Endothelial cell of umbilical vein (primary cell): ENCODE measurements around the gene ADARB2. TPM values are rescaled to one million over a fixed set of nuclear protein-coding genes. Genes with fewer than 3 reads are reported as not detected.

Experiments used
- BruUV-seq: library from RNA; stranded (reverse); fragments of 400-500 nt; replicated peaks from 2 replicates; lab custom pipeline; 2021; lab: Mats Ljungman, UMichigan
- CTCF ChIA-PET: fragments of 300-600, 350-600 bp; sonication (Branson Sonifier 250); formaldehyde crosslinking; loops from one replicate; lab custom pipeline; 2021; ENCODE audit warnings: antibody characterized with exemption, inconsistent platforms; lab: Charles Lee
- POLR2A ChIA-PET: fragments of 300-600, 350-600 bp; sonication (Branson Sonifier 250); formaldehyde crosslinking; loops from one replicate; lab custom pipeline; 2021; ENCODE audit warnings: antibody characterized with exemption, inconsistent platforms; lab: Charles Lee
- DNase-seq: peaks from one replicate; pipeline ENCODE4 v3.0.0-alpha.2; 2011; ENCODE audit warnings: low read depth, low spot score
- FAIRE-seq: peaks from 2 replicates; lab custom pipeline; 2011; peaks lifted over from hg19 to GRCh38; lab: Jason Lieb, UNC
- H2AFZ ChIP-seq: 2 replicates; pipeline ENCODE4 v1.6.0; 2012; ENCODE audit warnings: low read depth, low read length, control low read depth, inconsistent platforms
- H3K27ac ChIP-seq: 2 replicates; pipeline ENCODE4 v1.5.1; 2011; ENCODE audit warnings: low read depth, mild to moderate bottlenecking, control low read depth, low read length, moderate library complexity; ENCODE audit not compliant: insufficient read depth
- H3K27me3 ChIP-seq, 2 experiments: 2 replicates each; pipeline versions ENCODE4 v1.6.0 to v1.6.1; 2011; ENCODE audit warnings: low read length in 2 of 2, mixed read lengths in 1 of 2; ENCODE audit not compliant: control insufficient read depth in 2 of 2, insufficient read depth in 2 of 2
- H3K36me3 ChIP-seq, 2 experiments: 2 replicates in 1 of 2; 3 replicates in 1 of 2; pipeline ENCODE4 v1.5.1; 2011; ENCODE audit warnings: low read length in 2 of 2, mild to moderate bottlenecking in 1 of 2, moderate library complexity in 1 of 2; ENCODE audit not compliant: control insufficient read depth in 2 of 2, insufficient read depth in 2 of 2; ENCODE audit errors: extremely low read depth in 1 of 2
- H3K4me1 ChIP-seq: 3 replicates; pipeline ENCODE4 v1.5.1; 2011; ENCODE audit warnings: mild to moderate bottlenecking, low read length; ENCODE audit not compliant: control insufficient read depth, insufficient read depth; ENCODE audit errors: extremely low read depth
- H3K4me2 ChIP-seq: 2 replicates; pipeline ENCODE4 v1.6.1; 2011; ENCODE audit warnings: low read length, control low read depth, mixed read lengths; ENCODE audit not compliant: insufficient read depth
- H3K4me3 ChIP-seq, 3 experiments: fragments of 200-600 bp in 1 of 3; sonication (generic), shearing (Covaris generic) in 1 of 3; replicated peaks in 1 of 3; 2 replicates each; pipeline ENCODE4 v1.5.1; 2011 to 2016; ENCODE audit warnings: control low read depth in 3 of 3, low read length in 3 of 3, mild to moderate bottlenecking in 2 of 3, inconsistent platforms in 1 of 3, low read depth in 1 of 3, moderate library complexity in 1 of 3; ENCODE audit not compliant: insufficient read depth in 1 of 3
- H3K79me2 ChIP-seq: 2 replicates; pipeline ENCODE4 v1.6.0; 2012; ENCODE audit warnings: low read length, inconsistent platforms; ENCODE audit not compliant: control insufficient read depth, insufficient read depth
- H3K9ac ChIP-seq: replicated peaks from 2 replicates; pipeline ENCODE3; 2011; ENCODE audit warnings: low read length, control low read depth; ENCODE audit not compliant: insufficient read depth; ENCODE audit errors: extremely low read depth
- H3K9me1 ChIP-seq: replicated peaks from 3 replicates; pipeline ENCODE4 v1.6.0; 2011; ENCODE audit warnings: mild to moderate bottlenecking, low read length; ENCODE audit not compliant: control insufficient read depth, insufficient read depth; ENCODE audit errors: extremely low read depth
- H3K9me3 ChIP-seq: replicated peaks from 2 replicates; pipeline ENCODE4 v1.5.1; 2012; ENCODE audit warnings: low read length, inconsistent platforms; ENCODE audit not compliant: control insufficient read depth, insufficient read depth
- H4K20me1 ChIP-seq: replicated peaks from 2 replicates; pipeline ENCODE3; 2011; ENCODE audit warnings: mild to moderate bottlenecking, low read length; ENCODE audit not compliant: control insufficient read depth, insufficient read depth; ENCODE audit errors: extremely low read depth
- EZH2 ChIP-seq: IDR thresholded peaks from 2 replicates; pipeline ENCODE4 v1.6.1; 2012; ENCODE audit warnings: borderline replicate concordance, low read depth, mild to moderate bottlenecking, moderate library complexity, low read length, inconsistent platforms; ENCODE audit not compliant: severe bottlenecking
- FOS ChIP-seq: IDR thresholded peaks from 2 replicates; pipeline ENCODE4 v1.6.1; 2011; ENCODE audit warnings: mild to moderate bottlenecking, low read length, moderate library complexity, borderline replicate concordance; ENCODE audit not compliant: insufficient read depth
- GATA2 ChIP-seq: IDR thresholded peaks from 2 replicates; pipeline ENCODE4 v1.7.0; 2011; ENCODE audit warnings: low read depth, mild to moderate bottlenecking, moderate library complexity, mixed read lengths, low read length; ENCODE audit not compliant: insufficient read length, insufficient read depth
- JUN ChIP-seq: IDR thresholded peaks from 2 replicates; pipeline ENCODE4 v1.6.1; 2011; ENCODE audit warnings: borderline replicate concordance, low read depth; ENCODE audit not compliant: insufficient read length, insufficient read depth
- MYC ChIP-seq: IDR thresholded peaks from one replicate; pipeline ENCODE4 v1.6.1; 2011; ENCODE audit warnings: mild to moderate bottlenecking, low read depth, low read length
- POLR2A ChIP-seq: IDR thresholded peaks from 2 replicates; pipeline ENCODE4 v1.6.1; 2012; ENCODE audit warnings: low read depth, mild to moderate bottlenecking, control low read depth, low read length
- POLR2AphosphoS5 ChIP-seq: IDR thresholded peaks from 2 replicates; pipeline ENCODE4 v1.6.1; 2012; ENCODE audit warnings: low read depth, mild to moderate bottlenecking, control low read depth, low read length, moderate library complexity; ENCODE audit not compliant: insufficient read depth
- dilution Hi-C: fragments of 300-500 bp; cut with MboI; formaldehyde crosslinking; loops from one replicate; pipeline ENCODE4 v1.15.0; 2019; ENCODE audit warnings: low sequenced_read_pairs; ENCODE audit not compliant: extremely low pct_ligation_motif_present
- intact Hi-C: fragments of 100-400 bp; cut with micrococcal nuclease; formaldehyde crosslinking; loops from one replicate; pipeline ENCODE4 v1.10.0; 2022
- polyA plus RNA-seq, 4 experiments: library from polyadenylated mRNA; depleted of rRNA in 3 of 4; stranded (reverse) in 3 of 4; unstranded in 1 of 4; fragments of >200 nt; gene quantifications; 2 replicates each; pipeline versions ENCODE4 v1.2.1 to v1.2.3, GENCODE V29; 2011 to 2012; ENCODE audit warnings: missing spikeins in 1 of 4
- total RNA-seq: library from RNA; stranded (reverse); gene quantifications from 2 replicates; pipeline ENCODE4 v1.2.3, GENCODE V29; 2021
- TF ChIP-seq, protein P1 (sequence below): IDR thresholded peaks from 2 replicates; pipeline ENCODE4 v1.6.1; 2011; ENCODE audit not compliant: insufficient read depth, insufficient read length
- TF ChIP-seq, protein P2 (sequence below), 2 donors: IDR thresholded peaks; 1 replicate in 1 of 2; 2 replicates in 1 of 2; pipeline ENCODE4 v1.5.1; 2011; ENCODE audit warnings: low read length in 2 of 2, mild to moderate bottlenecking in 2 of 2, moderate library complexity in 2 of 2, control low read depth in 1 of 2, inconsistent platforms in 1 of 2, low read depth in 1 of 2; ENCODE audit not compliant: insufficient read depth in 1 of 2; ENCODE audit errors: extremely low read depth in 1 of 2

Gene ADARB2
- total and polyA plus RNA-seq, 2 donors (not counting 3 experiments of a cell fraction or from before 2014, with no cell fraction given), result not detected

DNA sequence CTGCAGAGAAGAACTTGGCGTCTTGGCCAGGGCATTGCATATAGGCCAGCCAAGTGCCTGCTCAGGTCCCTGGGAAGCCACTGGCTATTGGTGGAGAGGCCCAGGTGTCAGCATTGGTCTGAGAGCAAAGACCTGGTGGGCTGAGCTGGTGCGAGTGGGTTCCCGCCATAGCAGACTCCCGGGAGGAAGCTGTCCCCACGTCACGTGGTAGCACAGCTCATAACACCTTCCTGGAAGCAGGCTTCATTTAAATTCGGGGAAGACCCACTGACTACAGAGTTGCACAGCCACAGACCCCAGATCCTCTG, 550.7 kb downstream of the ADARB2 start:
- H3K79me2 ChIP-seq, result no peaks in the 10 kb centered on the region
- H3K4me2 ChIP-seq, result no peak overlapping the region
- H3K9ac ChIP-seq, result no peak overlapping the region
- no peaks in the 10 kb centered on the region for H3K9me3 ChIP-seq
- ChIA-PET CTCF (no interaction called here), POLR2A (no interaction called here)
- H3K36me3 ChIP-seq, result no peaks in the 10 kb centered on the region
- no peaks in the 10 kb centered on the region for H4K20me1 ChIP-seq
- DNase-seq, result no peak
- H3K27me3 ChIP-seq, result no peaks in the 10 kb centered on the region
- BruUV-seq, result no TSS peak
- no peak overlapping the region for H3K4me3 ChIP-seq
- dilution Hi-C loops (no loop called here), intact Hi-C loops (no loop called here)
- H3K4me1 ChIP-seq, result no peaks in the 10 kb centered on the region
- TF ChIP-seq FOS (no peak), JUN (no peak), GATA2 (no peak), POLR2AphosphoS5 (no peak), POLR2A (no peak), EZH2 (no peak), MYC (no peak)
- TF ChIP-seq, protein P1, sequence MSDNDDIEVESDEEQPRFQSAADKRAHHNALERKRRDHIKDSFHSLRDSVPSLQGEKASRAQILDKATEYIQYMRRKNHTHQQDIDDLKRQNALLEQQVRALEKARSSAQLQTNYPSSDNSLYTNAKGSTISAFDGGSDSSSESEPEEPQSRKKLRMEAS, result no peak
- TF ChIP-seq, protein P2, sequence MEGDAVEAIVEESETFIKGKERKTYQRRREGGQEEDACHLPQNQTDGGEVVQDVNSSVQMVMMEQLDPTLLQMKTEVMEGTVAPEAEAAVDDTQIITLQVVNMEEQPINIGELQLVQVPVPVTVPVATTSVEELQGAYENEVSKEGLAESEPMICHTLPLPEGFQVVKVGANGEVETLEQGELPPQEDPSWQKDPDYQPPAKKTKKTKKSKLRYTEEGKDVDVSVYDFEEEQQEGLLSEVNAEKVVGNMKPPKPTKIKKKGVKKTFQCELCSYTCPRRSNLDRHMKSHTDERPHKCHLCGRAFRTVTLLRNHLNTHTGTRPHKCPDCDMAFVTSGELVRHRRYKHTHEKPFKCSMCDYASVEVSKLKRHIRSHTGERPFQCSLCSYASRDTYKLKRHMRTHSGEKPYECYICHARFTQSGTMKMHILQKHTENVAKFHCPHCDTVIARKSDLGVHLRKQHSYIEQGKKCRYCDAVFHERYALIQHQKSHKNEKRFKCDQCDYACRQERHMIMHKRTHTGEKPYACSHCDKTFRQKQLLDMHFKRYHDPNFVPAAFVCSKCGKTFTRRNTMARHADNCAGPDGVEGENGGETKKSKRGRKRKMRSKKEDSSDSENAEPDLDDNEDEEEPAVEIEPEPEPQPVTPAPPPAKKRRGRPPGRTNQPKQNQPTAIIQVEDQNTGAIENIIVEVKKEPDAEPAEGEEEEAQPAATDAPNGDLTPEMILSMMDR (IDR thresholded peaks at IDR 0.05; ENCODE audit: extremely low read depth in 1 of 2, insufficient read depth in 1 of 2, low read depth in 1 of 2, low read length in 2 of 2), result no peak
- no peak for FAIRE-seq
- H3K9me1 ChIP-seq, result no peaks in the 10 kb centered on the region
- no peak overlapping the region for H2AFZ ChIP-seq
- H3K27ac ChIP-seq, result no peak overlapping the region
